Nucleus accumbens (tissue), 56 donors: ENCODE data around the gene NXNL2.
A peak's percentile ranks its signal among the peaks of the same experiment; 100 is the strongest.

ENCODE experiments used
- DNase-seq, 56 donors: peaks; one replicate each; lab custom pipeline; 2025; lab: John Stamatoyannopoulos, UW

Gene NXNL2

GRCh38 chr9:88534456-88535225, at the start of gene NXNL2:
NXNL2 (plus strand) TSS chr9:88535178; CDS start chr9:88535435, 257 bp downstream.
- DNase-seq, result peak in 16 of 56 donors; percentile 8 to 84 (median 24)

- DNase-seq, result no peak
These were observed 46.8 kb upstream of the NXNL2 start for GRCh38 chr9:88488166-88488565.

- DNase-seq, result no peak
These were observed 39.8 kb upstream of the NXNL2 start for GRCh38 chr9:88494983-88495721.

GRCh38 chr9:88497224-88497623, 37.8 kb upstream of the NXNL2 start:
- no peak for DNase-seq

- no peak for DNase-seq
These were observed 36.1 kb upstream of the NXNL2 start for GRCh38 chr9:88498880-88499279.

GRCh38 chr9:88501086-88501485, 33.9 kb upstream of the NXNL2 start:
- DNase-seq, result no peak

GRCh38 chr9:88502552-88503034, 32.4 kb upstream of the NXNL2 start:
- no peak for DNase-seq

- no peak for DNase-seq
These were observed 31.7 kb upstream of the NXNL2 start for GRCh38 chr9:88503081-88503844.

- no peak for DNase-seq
These were observed 30.9 kb upstream of the NXNL2 start for GRCh38 chr9:88503845-88504764.

GRCh38 chr9:88508326-88508725, 26.7 kb upstream of the NXNL2 start:
- no peak for DNase-seq

- DNase-seq, result no peak
These were observed 23.1 kb upstream of the NXNL2 start for GRCh38 chr9:88511906-88512305.

GRCh38 chr9:88514247-88514646, 20.7 kb upstream of the NXNL2 start:
- DNase-seq, result no peak

GRCh38 chr9:88521308-88521707, 13.7 kb upstream of the NXNL2 start:
- peak in 13 of 56 donors; percentile 8 to 58 (median 21) for DNase-seq

GRCh38 chr9:88522360-88522759, 12.6 kb upstream of the NXNL2 start:
- DNase-seq, result no peak

GRCh38 chr9:88523056-88523455, 11.9 kb upstream of the NXNL2 start:
- no peak for DNase-seq

GRCh38 chr9:88524911-88525310, 10.1 kb upstream of the NXNL2 start:
- DNase-seq, result no peak

- no peak for DNase-seq
These were observed 7.4 kb upstream of the NXNL2 start for GRCh38 chr9:88527618-88528017.

- no peak for DNase-seq
These were observed 6.7 kb upstream of the NXNL2 start for GRCh38 chr9:88528080-88528790.

- no peak for DNase-seq
These were observed 5.5 kb upstream of the NXNL2 start for GRCh38 chr9:88529496-88529895.
